Femur (tissue), 1 donor: Measurements from ENCODE around the gene TSPAN8.
"Not testable (repeated sequence)": the region's sequence is repeated elsewhere in the genome, so short reads cannot be mapped to it uniquely, and the experiment has no call there.

Source experiments
- DNase-seq: peaks from one replicate; pipeline ENCODE4 v3.0.0-alpha.2; 2017

TSPAN8 gene

DNA sequence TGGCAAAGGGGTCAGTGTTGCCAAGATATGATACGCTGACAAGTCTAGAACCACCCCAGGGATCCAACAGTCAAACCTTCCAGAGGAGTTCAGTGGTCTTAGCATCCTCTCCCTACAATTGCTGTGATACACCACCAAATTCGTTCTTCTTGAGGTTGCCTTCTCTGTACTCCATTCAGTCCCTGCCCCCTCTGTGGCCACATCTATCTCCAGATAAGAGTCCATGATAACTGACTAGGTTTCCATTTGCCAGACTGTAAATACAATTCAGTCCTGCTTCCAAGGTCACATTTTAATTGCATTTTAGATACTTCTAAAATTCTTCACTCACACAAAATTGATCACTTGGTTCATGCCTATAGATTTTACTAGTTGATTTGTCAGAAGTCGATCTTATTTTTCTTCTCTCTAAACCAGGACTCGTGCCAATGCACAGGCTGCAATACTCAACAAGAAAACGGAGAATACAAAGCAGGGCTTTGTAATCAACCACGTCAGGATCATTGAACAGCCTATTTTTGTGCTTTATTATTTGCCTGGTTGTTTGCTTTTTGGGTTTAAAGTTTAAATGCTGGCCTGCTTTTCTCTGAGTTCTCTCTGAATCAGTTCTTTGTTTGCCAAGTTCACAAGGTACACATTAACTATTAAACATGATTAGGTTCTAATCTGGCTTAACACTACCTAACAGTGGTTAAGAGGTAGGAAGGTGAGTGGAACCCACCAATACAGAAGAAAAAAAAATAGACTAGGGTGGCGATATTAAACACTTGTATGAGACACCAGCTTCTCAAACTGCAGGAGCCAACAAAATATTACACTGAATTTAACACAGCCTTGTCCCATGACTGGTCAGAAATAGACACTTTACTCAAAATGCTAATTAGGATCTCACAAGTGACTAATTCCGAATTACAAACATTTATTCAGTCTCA, 5.3 kb upstream of the TSPAN8 start:
- DNase-seq, result no peak

DNA sequence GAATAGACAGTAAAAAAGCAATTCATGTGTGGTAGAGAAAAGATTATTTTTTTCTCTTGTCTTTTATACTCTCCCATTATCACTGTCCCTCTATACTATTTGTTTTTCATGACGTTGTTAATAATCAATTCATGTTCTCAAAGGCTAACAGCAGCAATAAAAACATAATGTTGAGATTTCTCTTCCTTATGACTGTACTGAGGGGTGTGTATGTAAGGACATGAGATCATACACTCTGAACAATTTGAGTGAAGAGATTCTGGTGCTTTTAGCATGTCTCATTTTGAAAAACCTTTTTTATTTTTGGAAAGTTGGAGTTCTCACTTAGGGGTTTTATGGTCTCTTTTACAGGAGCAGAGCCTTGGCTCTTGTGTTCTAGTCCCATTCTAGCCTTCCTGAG, 3.8 kb upstream of the TSPAN8 start:
- no peak for DNase-seq

DNA sequence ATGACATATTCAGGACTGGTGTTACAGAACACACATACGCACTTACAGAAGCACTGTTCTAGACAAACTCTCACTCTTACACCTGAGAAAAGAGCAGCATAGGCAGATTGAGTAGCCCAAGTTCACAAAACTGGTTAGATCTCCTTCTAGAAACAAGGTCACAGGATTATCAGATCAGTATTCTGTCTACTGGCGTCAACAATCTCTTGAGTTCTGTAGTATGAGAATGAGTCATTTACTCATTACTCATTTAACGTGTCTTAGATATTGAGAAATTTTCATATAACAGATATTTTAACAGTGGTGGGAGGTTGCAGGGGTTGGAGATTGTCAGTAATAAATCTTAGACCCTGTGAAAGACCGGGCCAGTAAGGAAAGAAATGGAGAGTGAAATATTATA, 2.8 kb upstream of the TSPAN8 start:
- no peak for DNase-seq

DNA sequence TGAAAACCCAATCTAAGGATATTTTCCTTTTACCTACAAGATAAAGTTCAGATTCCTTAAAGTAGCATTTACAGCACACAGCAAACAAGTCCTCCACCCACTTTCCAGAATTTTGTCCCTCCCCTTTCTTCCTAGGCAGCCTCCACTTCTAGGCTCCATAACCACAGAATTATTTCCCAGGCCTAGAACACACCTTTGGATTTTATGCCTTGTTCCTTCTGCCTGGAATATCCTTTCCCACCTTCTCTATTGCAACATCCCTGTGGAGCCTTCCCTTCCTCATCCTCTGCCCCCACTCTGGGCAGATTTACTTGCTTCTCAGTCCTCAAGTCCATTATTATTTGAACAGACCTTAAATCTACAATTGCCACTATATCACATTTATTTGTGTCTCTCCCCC, 2.1 kb upstream of the TSPAN8 start:
- DNase-seq, result no peak

DNA sequence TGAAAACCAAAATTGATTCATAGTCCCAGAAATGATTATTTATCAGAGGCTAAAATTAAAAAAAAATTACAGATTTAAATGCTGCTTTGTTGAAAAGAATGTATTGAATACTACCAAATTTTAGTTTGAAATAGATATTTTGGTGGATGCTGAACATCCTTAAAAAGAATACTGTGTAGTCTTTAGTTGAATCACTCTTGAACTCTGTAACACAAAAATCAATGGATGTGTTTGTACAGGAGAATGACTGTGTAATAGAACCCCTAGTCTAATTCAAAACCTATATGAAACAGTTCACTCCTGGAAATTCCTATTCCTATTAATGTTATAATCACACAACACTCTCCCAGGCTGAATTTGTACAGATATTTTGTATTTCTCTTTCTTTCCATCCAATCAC, 1.5 kb upstream of the TSPAN8 start:
- DNase-seq, result no peak

DNA sequence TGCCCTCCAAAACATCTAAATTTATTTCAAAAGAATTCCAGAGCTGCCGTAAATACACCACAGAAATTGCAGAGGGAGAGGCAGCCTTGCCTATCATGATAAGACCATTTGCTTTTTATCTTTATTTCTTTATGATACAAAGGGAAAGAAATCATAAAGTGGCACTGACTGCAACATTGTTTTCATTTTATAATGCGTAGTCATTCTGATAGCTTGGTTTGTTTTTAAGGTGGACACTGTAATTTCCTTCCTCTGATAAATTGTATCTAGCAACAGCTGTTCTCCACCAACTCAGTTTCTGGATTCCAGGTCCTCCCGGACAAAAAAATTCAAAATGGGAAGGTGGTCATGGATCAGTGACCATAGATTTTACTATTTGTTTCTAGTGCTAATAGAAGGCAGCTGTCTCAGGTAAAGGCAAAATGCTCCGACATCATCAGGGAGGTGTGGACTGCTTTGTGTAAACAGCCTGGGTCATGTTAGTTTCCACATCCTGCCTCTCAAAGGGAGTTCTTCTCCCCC, 623 bp upstream of the TSPAN8 start:
- DNase-seq, result no peak

DNA sequence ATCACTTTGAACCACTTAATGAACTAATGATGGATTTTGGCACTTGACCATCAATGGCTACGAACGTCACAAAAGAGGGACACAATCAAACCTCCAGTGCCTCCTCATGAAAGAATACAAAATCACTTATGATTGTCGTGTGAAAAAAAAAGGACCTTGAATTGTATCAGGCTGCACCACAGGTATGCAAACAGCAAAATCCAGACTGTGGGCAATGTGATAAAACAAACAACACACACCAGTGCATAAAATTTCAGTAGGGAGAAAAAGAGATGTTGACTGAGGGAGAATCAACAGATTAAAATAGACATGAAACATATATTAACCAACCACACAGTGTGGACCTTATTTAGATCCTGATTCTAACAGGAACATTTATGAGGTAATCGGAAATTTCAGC, 2.6 kb downstream of the TSPAN8 start:
- DNase-seq, result no peak

DNA sequence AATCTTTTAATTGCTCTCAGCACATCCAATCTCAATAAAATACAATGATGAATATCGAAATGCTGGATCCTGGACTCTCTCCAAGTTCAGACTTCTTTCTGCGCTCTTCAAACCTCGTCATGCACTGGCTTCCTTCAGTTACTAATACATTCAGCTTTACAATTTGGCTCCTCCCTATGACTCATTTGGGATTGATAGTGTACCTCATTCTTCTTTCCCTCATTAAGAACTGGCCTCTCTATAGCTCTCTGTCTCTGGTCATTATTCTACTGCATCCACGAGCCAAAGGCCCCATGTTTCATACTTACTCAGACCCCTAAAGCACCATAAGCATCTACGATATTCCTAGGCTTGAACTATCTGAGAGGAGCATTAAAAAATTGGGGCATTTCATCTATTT, 4.9 kb downstream of the TSPAN8 start:
- no peak for DNase-seq

DNA sequence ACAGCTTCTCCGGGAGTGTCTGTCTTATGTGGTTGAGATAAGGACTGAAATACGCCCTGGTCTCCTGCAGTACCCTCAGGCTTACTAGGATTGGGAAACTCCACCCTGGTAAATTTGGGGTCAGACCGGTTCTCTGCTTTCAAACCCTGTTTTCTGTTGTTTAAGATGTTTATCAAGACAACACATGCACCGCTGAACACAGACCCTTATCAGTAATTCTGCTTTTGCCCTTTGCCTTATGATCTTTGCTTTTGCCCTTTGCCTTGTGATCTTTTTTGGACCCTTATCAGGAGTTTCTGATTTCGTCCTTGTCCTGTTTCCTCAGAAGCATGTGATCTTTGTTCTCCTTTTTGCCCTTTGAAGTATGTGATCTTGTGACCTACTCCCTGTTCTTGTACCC, 7.8 kb downstream of the TSPAN8 start:
- not testable (repeated sequence) for DNase-seq

DNA sequence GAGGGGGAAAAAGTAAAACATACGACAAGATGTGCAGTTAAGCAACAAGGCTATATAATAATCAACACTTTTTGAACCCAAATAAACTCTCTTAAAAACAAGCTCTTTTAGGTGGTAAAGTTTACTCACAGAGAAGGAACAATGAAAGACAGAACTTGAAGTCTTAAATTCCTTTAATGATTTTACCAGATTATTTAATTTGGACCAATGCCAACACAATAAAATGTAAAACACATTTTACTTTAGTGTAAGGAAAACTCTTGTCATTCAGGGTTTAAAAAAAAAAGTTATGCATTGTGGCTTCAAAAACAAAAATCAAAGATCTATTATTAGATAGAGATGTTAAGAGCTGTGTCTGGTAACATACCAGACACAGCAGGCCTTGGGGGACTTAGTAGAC, 13.1 kb downstream of the TSPAN8 start:
- no peak for DNase-seq

DNA sequence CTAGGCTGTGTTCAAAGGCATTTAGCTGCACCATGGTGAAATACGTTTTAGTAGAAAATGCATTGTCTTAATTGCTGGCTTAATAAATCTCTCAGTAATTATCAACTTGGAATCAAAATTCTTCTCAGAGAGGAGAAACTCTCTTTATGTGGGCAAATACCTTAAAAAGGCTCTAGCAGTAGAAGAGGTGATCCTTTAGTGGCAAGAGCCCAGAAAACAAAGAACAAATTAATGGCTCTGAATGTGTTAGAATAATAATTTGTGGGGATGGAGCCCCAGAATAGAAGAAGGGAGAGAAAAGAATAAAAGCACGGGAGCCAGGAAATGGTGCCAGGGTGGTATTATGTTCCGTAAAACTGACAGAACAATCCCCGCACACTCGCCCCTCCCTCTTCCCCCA, 14.8 kb downstream of the TSPAN8 start:
- no peak for DNase-seq

DNA sequence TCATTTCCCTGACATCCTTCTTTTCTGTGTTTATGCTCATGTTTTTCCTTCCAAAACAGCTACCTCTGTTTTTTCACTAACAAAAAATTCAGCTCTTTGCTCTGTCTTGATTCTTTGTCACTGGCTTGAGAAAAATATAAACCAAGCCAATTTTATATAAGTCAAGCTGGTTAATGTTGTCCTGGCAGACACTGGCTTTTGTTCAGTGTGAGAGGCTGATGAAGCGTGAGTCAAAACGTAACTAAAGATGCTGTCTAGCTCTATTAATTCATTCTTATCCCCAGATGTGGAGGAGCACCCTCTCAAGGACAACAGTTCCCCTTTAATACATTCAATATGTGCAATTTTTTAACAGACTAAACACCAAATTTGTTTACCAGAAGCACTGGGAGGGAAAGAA, 15.8 kb downstream of the TSPAN8 start:
- DNase-seq, result no peak

DNA sequence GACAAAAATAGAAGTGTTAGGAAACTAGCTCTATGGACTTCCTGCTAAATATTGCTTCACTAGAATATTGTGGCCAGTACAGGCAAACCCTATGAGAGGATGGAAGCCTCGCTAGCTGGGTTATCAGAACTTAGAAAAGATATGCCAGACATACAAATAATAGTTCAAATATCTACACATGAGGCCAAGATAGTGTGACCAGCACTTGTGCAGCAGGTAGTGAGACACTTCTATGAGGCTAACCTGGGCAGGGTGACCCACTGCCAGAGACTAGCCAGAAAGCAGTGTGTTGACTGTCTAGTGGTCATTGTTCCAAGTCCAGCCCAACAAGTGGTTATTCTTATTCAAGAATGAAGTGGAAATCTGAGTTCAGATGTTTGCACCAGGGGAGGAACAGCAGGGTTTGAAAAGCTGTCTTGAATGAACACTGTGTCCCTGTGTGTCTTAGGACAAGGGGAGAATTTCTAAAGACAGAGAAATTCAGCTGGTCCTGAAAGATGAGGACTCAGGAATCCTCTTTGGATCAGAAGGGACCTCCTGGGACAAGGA, 16.3 kb downstream of the TSPAN8 start:
- DNase-seq, result no peak

DNA sequence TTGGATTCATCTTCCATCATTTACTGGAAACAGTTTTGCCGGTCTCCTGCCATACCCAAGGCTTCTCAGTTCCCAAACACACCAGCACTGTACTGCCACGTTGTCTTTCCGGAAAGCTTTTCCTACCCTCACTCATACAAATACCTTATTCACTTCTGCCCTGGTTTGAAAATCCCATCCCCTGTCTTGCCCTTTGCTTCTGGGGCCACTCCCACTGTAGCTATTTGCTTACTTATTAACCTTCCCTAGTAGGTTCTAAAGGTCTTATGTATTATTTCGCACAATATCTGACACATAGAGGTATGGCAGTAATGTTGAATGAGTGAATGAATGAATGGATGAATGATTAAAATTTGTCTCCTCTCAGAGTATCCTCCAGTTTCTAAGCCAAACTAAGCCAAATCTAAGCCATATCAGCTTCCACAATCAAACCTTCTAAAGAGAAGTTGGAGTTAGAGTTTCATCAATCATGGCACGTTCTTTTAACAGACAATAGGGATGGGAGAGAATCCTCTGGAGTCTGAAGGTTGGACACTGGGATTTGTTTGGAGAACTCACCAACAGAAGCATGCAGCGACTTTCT, 18.6 kb downstream of the TSPAN8 start:
- no peak for DNase-seq

DNA sequence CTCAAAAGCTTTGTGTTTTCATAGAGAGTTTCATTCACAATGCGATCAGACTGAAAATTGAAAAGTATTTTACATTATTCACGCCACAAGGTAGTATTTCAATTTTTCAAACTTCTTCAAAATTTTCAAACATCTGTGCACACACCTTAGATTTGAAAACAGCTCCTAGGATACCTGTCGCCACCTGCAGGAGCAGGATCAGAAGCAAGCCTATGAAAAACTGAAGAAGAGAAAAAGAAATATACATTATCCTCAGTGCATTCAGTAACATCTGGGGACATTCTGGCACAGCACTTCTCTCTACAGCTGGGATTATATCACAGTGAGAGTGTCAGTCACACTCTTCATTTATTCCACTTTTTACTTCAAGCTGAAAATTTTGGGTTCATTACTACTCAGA, 19.8 kb downstream of the TSPAN8 start:
- no peak for DNase-seq

DNA sequence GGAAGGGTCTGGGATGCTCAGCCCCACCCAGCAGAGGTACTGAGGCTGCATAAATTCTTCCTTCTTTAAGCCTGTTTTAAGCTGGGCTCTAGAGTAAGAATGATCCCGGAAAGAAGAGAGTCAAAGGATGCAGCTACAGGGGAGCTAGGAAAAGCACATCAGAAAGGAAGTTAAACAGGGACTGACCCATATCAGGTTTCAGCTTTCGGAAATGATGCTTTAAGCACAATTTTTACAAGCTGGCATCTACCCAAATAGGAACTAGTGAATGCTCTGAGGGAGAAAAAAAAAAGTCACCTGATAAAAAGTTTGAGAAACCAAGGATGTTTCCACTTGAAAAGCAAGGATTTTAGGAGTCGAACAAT, 22.0 kb downstream of the TSPAN8 start:
- no peak for DNase-seq

DNA sequence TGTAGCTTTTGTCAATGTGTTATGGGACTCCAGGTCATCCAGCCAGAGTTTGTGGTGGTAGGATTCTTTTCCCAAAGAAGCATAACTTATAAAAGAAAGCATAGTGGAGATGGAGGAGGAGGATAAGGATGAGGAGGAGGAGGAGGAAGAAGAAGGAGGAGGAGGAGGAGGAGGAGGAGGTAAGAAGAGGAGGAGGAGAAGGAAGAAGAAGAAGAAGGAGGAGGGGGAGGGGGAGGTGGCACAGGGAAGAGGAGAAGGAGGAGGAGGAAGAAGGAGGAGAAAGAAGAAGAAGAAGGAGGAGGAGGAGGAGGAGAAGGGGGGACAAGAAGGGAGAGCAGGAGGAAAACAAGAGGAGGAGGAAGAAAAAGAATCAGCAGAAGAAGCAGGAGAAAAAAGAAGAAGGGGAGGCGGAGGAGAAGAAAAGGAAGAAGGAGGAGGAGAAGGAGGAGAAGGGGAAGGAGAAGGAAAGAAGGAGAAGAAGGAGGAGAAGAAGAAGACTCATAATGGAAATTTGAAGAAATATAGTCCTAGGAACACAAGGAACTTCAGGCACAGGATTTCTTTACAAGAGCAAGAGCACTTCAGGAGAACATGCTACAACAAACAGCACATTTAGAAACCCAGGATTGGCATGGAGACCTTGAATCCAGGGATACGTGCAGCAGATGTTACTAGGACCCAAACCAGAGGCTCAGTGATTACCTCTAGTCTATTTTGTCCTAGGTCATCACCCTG, 22.6 kb downstream of the TSPAN8 start:
- DNase-seq, result no peak

DNA sequence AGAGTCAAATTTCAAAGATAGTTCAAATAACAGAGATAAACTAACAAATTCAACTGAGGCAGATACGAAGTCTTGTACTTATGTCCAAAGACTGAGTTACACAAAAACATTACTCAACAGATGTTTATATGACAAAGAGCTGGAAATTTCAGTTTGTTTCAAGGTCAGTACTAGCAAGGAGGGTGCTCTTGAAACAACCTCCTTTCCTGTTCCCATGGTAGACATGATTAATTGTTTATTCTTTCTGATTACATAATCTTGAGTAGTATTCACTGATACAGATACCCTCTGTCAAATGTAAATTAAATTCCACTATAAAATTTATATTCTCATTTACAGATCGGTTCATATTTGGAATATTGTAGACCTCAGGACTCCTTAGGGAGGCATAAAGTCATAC, 23.4 kb downstream of the TSPAN8 start:
- no peak for DNase-seq

DNA sequence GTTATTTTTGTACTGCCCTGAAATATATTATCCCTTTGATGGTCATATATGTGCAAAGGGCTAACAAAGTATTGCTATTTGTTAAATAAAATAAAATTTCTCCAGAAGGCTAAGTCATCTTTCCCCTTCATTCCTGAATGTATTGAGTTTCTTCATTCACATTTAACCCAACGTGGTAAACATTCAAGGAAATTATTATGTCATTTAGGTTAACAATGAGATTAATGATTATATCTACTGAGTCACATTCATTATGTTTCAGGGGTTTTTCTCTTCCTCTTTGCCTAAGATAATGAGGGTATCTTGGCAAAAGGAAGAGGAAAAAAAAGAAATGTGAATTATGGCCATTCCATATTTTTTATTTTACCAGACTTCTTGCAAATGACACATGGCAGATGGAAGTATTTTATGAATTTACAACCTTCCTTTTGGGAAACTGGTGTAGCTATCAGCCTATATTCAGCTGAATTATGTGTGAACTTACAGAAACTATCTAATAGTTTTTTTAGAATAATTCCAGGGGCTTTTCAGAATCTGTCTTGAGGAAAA, 27.2 kb downstream of the TSPAN8 start:
- DNase-seq, result no peak

DNA sequence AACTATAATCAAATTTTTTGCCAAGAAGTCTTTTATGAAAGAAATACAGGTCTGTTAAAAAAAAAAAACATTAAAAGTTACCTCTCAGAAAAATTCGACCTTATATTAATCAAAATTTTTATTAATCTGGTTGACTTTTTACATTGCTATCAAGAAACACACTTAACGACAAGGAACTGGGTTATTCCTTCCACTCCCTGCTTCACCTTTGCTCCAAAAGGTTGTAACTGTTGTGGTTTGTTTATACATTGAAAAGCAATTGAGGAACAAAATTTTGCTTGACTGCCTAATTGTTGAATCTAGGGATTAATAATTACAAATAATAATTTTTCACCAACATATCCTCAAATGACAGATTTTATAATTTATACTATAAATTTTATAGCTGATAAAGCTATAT, 28.4 kb downstream of the TSPAN8 start:
- DNase-seq, result no peak

DNA sequence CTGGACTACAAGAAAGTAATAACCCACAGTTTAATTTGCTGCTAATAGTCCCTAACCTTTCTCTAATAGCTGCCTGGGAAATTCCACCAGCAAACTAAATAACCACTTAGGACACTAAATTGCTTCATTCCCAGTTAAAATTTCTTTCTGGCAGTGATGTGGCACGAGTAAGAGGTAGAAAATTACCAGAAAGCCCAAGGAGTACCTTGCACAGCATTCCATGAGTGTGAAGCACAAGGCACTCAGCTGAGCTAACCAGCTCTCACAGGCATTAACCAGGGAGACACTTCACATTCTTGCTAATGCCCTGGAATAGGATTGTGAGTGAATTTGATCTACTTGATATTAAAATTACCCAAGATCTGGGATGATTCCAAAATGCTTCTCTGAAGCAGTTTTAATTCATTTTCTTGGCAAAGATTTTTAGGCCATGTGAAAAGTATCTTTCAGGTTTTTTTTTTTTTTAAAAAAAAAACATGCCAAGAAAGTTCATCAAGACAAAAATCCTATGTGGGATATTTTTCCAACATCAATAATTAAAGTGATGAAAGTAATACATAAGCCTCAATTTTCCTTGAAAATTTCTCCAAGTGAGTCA, 29.5 kb downstream of the TSPAN8 start:
- no peak for DNase-seq

DNA sequence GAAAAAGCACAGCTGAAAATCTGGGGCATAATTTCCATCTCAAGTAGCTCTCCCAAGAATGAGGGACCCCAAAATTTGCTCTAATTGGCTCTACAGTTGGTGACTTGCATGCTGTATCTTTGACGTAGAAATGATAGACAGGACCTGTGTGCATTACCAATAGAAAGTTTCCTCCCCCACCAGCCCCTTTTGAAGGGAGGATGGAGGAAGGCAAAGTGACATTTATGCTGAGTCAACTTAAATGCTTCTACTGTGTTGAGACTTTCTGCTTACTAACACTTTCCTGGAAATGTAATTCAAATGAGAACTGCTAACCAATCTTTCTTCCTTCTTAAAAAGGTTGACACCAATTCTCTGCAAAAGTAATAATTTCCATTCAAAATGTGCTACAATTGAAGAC, 31.9 kb downstream of the TSPAN8 start:
- no peak for DNase-seq

DNA sequence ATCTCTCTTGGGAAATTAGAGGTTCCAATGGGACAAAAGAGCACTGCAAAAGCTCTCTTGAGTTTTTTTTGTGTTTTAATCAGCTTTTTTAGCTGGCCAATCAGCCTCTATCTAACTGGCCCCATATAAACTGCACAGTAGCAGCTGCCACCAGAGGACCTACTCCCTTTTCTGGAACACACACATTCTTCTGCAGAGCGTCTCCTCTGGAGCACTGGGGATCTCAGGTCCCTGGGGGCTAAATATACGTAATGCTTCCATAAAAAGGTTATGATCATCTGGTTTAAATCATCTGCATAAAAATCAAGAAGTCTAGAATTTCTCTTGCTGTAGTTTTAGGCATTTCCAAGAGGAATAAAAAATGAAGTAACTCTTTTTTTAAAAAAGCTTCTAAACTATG, 32.3 kb downstream of the TSPAN8 start:
- no peak for DNase-seq
